Activated naive CD4-positive, alpha-beta T cell treated with anti-CD3 and anti-CD28 coated beads, Interleukin-2, amount 50 U/mL, for 24 hours (primary cell): ENCODE measurements around the gene ACE.
"Not testable (repeated sequence)": the region's sequence is repeated elsewhere in the genome, so short reads cannot be mapped to it uniquely, and the experiment has no call there.

Experiments used
- H3K27ac Mint-ChIP-seq: one replicate; pipeline ENCODE4 v1.8.0; 2021; ENCODE audit warnings: mild to moderate bottlenecking, mixed read lengths
- H3K27me3 Mint-ChIP-seq: one replicate; pipeline ENCODE4 v1.8.0; 2021; ENCODE audit warnings: mixed read lengths
- H3K36me3 Mint-ChIP-seq: one replicate; pipeline ENCODE4 v1.8.0; 2021; ENCODE audit warnings: mixed read lengths
- H3K4me1 Mint-ChIP-seq: one replicate; pipeline ENCODE4 v1.8.0; 2021; ENCODE audit warnings: mixed read lengths
- H3K4me3 Mint-ChIP-seq: one replicate; pipeline ENCODE4 v1.8.0; 2021; ENCODE audit warnings: mild to moderate bottlenecking, mixed read lengths
- H3K9me3 Mint-ChIP-seq: one replicate; pipeline ENCODE4 v1.8.0; 2021; ENCODE audit warnings: mixed read lengths

The ACE gene

DNA sequence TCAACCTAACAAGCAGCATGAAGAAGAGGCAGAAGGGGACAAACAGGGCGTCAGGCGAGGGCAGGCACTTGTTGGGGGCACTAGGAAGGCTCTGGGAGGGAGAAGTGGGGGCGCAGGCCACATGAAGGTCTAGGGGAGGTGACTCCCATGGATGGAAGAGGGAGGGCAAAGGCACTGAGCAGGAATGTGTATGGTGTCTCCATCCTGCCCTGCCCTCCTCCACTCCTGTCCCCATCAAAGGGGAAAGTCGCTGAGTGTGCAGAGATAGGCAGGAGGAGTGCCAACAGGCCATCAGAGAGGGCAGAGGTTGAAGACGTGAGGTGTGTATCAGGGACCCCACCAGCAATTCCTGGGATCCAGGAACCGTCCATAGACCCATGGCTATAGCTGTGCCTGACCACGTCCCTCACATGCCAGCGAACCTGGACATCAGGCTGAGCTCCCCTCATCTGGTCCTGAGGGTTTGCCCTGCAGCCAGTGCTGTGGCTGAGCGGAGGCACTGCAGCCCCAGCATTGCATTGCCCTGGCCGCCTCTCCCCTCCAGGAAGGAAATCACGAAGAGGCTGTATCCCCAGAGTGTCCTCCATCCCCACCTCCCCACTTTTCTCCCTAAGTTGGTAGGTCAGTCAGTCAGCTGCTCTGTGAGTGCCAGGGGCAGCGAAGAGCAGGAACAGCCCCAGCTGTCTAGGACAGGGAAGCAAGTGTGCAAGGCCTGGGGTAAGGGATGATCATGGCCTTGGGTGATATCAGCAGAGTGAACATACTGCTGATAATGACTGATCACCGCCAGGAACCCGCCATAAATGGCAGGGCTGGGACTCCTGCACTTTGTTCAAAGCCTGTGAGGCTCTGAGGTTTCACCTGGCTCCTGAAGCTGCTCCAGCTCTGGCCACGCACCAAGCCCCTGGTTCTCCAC, 24.6 kb upstream of the ACE start:
- no peaks in the 10 kb centered on the region for H3K9me3 Mint-ChIP-seq
- no peaks in the 10 kb centered on the region for H3K36me3 Mint-ChIP-seq
- no peak overlapping the region for H3K27ac Mint-ChIP-seq

DNA sequence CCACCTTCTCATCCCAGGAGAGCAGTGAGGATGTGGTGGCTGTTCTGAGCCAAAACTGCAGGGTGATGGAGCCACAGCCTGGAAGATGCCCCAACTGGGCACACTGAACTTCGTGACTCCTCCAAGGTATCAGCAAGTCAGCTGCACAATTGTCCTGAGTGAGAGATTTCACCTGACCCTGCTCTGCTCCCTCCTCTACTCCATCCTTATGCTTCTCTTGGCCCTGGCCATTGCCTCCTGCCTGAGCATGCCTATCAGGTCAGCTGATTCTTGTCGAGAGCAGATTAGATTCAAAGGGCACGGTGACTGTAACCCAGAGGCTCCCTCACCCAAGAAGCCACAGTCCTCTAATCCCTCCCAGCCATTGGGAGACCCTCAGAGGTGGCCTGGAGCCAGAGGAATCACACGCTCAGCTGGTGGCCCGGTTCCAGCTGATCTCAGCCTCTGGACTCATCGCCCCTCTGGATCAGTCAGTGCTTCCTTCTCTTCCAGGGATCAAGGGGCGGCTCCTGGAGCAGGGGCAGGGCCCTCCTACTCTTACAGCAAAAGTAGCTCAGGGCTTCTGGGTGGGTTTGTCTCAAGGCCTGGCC, 23.8 kb upstream of the ACE start:
- H3K27ac Mint-ChIP-seq: no peak overlapping the region

More for the DNA sequence above, 24.6 kb upstream of the ACE start:
- H3K4me3 Mint-ChIP-seq: no peak overlapping the region
- peaks cover 7% of the 10 kb centered on the region for H3K4me1 Mint-ChIP-seq
- peaks cover 2% of the 10 kb centered on the region for H3K27me3 Mint-ChIP-seq

DNA sequence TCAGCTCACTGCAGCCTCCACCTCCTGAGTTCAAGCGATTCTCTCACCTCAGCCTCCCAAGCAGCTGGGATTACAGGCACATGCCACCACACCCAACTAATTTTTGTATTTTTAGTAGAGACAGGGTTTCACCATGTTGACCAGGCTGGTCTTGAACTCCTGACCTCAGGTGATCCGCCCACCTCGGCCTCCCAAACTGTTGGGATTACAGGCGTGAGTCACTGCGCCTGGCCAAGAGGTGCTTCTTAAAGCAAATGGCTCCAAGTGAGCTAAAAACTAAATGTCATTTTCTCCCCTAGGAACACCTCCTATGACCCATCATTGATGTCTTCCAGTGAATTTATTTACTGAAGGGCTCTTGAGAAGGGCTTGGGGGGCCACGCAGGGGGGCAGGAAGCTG, 22.5 kb upstream of the ACE start:
- not testable (repeated sequence) for H3K27ac Mint-ChIP-seq, H3K36me3 Mint-ChIP-seq, H3K9me3 Mint-ChIP-seq, H3K27me3 Mint-ChIP-seq, H3K4me1 Mint-ChIP-seq, H3K4me3 Mint-ChIP-seq

More for the DNA sequence above, 23.8 kb upstream of the ACE start:
- Mint-ChIP-seq H3K36me3 (no peaks in the 10 kb centered on the region), H3K27me3 (peaks cover 2% of the 10 kb centered on the region), H3K4me3 (no peak overlapping the region), H3K4me1 (peaks cover 4% of the 10 kb centered on the region), H3K9me3 (no peaks in the 10 kb centered on the region)

DNA sequence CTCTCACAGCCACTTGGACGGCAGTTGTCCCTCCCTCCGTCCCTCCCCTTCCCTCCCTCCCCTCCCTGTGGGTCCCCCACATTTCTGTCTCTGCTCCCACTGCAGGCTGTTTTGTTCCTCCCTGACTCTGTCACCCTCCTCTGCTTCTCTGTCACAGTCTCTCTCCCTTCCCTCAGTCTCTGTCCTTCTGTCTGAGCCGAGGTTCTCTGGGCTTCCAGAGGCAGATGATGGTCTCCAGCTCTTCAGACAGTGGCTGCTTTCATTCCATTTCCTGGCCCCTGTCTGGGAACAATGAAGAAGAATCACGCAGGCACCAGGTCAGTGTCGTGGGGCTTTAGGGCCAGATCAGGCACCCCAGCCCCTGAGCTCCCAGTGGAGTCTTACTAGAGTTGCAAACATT, 21.9 kb upstream of the ACE start:
- Mint-ChIP-seq H3K4me1 (no peaks in the 10 kb centered on the region), H3K27ac (no peak overlapping the region), H3K27me3 (peaks cover 2% of the 10 kb centered on the region), H3K36me3 (no peaks in the 10 kb centered on the region), H3K4me3 (no peak overlapping the region), H3K9me3 (no peaks in the 10 kb centered on the region)

DNA sequence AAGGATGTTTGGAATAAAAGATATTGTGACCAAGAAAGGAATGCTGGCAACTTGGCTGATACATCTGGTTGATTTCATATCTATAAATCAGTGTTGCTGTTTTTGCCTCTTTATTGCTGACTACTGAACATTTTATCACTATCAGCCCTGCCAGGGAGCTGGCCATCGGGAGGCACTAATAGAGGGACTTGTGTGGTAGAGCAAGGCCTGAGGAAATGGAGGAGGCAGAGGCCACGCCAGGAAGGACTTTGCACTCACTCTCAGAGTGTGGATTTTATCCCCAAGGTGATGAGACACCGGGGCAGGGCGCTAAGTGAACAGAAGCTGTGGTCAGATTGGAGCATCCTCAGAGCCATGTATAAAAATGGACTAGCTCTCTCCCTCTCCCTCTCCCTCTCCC, 21.4 kb upstream of the ACE start:
- H3K9me3 Mint-ChIP-seq: no peaks in the 10 kb centered on the region
- no peaks in the 10 kb centered on the region for H3K4me1 Mint-ChIP-seq
- no peak overlapping the region for H3K4me3 Mint-ChIP-seq
- no peak overlapping the region for H3K27ac Mint-ChIP-seq
- no peaks in the 10 kb centered on the region for H3K27me3 Mint-ChIP-seq
- H3K36me3 Mint-ChIP-seq: no peaks in the 10 kb centered on the region

DNA sequence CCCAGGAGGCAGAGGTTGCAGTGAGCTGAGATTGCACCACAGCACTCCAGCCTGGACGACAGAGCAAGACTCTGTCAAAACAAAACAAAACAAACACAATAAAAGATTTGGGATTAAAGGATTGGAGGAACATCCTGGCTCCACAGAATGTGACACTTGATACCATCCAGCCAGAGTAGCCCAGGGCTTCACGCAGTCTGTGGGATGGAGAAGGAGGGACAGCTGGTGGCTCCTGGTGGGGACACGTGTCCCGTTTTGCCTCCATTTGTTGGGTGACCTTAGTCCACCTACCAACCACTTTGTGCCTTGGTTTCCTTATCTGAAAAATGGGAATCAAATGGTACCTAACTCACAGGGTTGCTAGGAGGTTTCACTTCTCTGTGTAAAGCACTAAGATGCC, 18.4 kb upstream of the ACE start:
- Mint-ChIP-seq H3K27ac (no peak overlapping the region), H3K36me3 (no peaks in the 10 kb centered on the region), H3K27me3 (no peaks in the 10 kb centered on the region), H3K4me1 (no peaks in the 10 kb centered on the region), H3K4me3 (no peak overlapping the region), H3K9me3 (no peaks in the 10 kb centered on the region)

DNA sequence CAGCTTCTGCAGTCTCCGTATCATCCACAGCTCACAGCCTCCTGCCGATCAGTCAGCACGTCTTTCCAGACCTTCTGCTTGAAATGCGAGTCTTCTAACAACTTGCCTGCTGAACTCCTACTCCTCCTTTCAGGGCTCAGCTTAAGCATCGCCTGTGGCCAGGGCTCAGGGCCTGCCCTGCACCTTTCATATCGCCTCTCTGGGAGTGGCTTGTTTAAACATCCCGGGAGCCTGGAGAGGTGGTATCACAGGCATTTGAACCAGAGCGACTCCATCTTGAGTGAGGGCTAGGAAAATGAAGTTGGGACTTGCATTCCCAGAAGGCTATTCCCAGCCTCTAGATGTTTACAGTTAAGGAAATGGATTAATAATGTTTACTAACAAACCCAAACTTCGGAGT, 16.8 kb upstream of the ACE start:
- H3K27me3 Mint-ChIP-seq: peaks cover 1% of the 10 kb centered on the region
- no peaks in the 10 kb centered on the region for H3K4me1 Mint-ChIP-seq
- H3K4me3 Mint-ChIP-seq: no peak overlapping the region
- H3K27ac Mint-ChIP-seq: no peak overlapping the region
- H3K9me3 Mint-ChIP-seq: no peaks in the 10 kb centered on the region
- H3K36me3 Mint-ChIP-seq: no peaks in the 10 kb centered on the region

DNA sequence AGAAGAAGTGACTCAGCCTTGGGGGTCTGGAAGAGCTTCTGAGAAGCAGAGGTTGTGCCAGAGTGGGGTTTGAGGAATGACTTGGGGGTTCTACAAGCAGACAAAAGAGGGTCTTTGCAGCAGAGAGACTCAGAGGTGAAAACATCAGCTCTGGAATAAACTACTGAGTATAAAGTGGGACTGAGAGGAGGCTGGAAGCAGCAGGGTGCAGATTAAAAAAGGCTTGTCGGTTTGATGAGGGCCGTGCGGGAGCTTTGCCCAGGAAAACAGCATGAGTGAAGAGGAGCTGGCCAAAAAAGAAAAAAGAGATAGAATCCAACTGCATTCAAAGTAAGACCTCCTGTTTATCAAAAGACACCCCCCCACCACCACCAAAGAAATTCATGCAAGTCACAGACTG, 13.1 kb upstream of the ACE start:
- H3K4me3 Mint-ChIP-seq: no peak overlapping the region

DNA sequence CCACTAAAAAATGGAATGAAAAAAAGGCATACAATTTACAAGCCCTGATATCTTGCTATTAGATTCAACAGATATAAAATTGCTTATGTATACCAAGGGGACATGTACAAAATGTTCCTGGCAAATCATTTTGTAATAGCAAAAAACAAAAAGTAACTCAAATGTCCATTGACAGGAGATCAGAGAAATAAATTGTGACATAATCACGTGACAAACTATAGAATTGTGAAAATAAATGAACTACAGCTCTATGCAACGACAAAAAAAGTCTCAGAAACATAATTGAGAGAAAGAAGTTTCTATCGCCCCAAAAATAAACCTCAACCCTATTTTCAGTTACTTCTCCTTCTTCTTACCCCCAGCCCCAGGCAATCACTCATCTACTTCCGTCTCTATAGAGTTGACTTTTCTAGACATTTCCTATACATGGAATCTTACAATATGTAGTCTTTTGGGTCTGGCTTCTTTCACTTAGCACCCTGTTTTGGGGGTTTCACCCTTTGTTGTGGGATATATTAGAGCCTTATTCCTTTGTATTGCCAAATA, 12.1 kb upstream of the ACE start:
- Mint-ChIP-seq H3K9me3 (no peaks in the 10 kb centered on the region), H3K4me1 (no peaks in the 10 kb centered on the region), H3K36me3 (no peaks in the 10 kb centered on the region), H3K27ac (no peak overlapping the region), H3K4me3 (no peak overlapping the region), H3K27me3 (peaks cover 1% of the 10 kb centered on the region)

More for the DNA sequence above, 13.1 kb upstream of the ACE start:
- no peaks in the 10 kb centered on the region for H3K36me3 Mint-ChIP-seq
- no peaks in the 10 kb centered on the region for H3K4me1 Mint-ChIP-seq
- H3K9me3 Mint-ChIP-seq: no peaks in the 10 kb centered on the region
- no peak overlapping the region for H3K27ac Mint-ChIP-seq
- H3K27me3 Mint-ChIP-seq: peaks cover 1% of the 10 kb centered on the region

DNA sequence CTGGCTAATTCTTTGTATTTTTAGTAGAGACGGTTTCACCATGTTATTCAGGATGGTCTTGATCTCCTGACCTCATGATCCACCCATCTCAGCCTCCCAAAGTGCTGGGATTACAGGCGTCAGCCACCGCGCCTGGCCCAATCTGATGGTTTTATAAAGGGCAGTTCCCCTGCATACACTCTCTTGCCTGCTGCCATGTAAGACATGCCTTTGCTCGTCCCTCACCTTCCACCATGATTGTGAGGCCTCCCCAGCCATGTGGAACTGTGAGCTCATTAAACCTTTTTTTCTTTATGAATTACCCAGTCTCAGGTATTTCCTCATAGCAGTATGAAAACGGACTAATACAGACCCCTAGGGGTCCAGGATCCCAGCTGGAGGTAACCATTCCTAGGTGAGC, 8.8 kb upstream of the ACE start:
- H3K27ac Mint-ChIP-seq, H3K36me3 Mint-ChIP-seq, H3K4me3 Mint-ChIP-seq, H3K27me3 Mint-ChIP-seq, H3K9me3 Mint-ChIP-seq, H3K4me1 Mint-ChIP-seq: not testable (repeated sequence)

DNA sequence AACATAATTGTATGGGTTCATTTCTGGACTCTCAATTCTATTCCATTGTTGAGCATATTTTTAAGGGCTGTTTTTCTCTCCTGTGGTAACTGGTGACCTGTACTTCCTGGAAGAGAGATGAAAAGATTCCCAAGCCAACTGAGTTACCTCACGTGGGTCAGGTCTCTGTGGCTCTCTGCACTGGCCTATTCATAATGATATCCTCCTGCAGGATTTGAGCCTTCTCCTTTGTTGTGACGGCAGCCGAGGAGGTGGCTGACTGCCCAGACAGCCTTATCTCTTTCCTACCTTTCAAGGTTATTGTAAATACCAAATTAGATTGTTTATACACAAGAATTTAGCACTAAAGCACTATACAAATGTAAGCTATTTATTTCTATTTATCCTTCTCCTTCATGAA, 2.7 kb upstream of the ACE start:
- peaks cover 17% of the 10 kb centered on the region for H3K27me3 Mint-ChIP-seq
- no peak overlapping the region for H3K27ac Mint-ChIP-seq
- peaks cover 7% of the 10 kb centered on the region for H3K4me1 Mint-ChIP-seq
- H3K36me3 Mint-ChIP-seq: no peaks in the 10 kb centered on the region
- no peaks in the 10 kb centered on the region for H3K9me3 Mint-ChIP-seq
- no peak overlapping the region for H3K4me3 Mint-ChIP-seq

DNA sequence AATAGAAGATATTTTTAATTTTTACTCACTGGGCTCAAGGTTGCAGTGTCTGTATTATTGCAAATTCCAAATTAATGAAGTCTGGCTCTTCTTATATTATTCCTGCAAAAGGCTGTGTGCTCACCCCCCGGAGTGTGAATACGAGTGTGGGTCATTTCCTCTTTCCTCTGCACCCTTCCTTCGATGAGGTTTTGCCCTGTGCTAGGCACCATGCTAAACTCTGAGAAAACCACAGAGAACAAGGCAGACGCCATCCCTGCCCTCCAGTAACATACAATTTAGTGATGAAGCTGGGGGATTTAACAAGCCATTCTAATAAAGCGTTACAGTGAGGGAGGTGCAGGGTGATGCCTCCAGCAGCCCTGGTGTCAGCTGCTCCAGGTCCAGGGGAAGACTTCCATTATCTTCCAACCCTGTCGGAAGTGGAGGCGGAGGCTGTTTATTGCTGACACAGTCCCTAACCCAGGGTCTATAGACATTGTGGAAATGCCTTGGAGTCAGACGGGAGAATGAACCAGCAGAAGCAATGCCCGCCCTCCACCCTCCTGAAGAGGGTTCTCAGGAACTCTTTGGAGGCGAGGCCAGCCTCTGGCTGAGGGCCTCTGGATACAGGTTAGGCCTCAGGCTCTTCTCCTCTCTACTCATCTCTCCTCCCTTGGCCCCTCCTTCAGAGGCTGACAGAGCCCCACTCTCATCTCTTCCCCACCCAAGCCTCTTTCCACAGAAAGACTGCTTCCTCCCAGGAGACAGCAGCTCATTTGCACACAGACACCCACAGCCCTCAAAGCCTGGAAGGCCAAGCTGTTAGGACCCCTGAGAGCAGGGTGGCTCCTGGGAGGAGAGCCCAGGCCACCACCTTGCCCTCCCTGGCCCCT, 2.0 kb upstream of the ACE start:
- Mint-ChIP-seq H3K4me3 (no peak overlapping the region), H3K27ac (no peak overlapping the region), H3K36me3 (no peaks in the 10 kb centered on the region), H3K27me3 (peaks cover 18% of the 10 kb centered on the region), H3K4me1 (peaks cover 7% of the 10 kb centered on the region), H3K9me3 (no peaks in the 10 kb centered on the region)

DNA sequence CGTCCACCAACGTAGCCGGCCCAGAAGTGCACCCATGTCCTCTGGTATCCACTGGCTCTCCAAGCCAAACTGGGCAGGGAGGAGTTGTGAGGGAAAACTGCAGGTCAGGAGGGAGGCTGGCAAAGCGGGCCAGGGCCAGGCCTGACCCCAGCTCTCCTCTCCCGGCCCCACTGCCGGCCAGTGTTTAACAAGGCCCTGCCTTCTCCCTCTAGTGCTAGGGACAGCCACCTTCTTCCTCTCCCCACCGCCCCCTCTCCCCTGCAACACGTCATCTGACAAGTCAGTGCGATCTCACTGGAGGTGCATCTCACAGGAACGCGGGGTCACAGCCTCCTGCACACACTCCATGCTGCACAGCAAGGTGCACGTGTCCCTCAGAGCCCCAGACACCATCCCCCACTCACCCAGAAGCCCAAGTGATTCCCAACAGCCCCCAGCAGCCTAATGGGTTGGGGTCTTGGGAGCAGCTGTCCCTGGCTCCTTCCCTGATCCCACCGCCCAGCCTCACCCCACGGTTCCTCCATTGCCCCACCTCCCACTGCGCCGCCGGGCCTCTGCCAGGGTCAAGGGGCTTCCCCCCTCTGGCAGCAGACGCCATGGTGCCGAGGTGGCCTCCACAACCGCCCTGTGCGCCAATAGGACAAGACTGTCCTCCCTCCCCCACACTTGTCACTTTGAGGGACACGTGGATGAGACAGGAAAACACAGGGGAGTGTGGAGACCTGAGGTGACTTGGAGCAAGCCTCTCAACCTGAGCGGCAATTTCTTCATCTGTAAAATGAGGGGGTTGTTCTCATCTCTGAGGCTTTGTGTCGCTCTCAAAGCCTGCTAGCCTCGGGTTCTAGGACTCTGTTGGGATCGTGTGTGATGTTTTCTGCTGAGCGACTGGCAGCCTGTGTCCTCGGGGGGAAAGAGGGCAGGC, 1.1 kb upstream of the ACE start:
- Mint-ChIP-seq H3K4me3 (peak overlapping the region; percentile 66), H3K9me3 (no peaks in the 10 kb centered on the region), H3K27me3 (peaks cover 18% of the 10 kb centered on the region), H3K36me3 (no peaks in the 10 kb centered on the region), H3K4me1 (peaks cover 7% of the 10 kb centered on the region), H3K27ac (no peak overlapping the region)

DNA sequence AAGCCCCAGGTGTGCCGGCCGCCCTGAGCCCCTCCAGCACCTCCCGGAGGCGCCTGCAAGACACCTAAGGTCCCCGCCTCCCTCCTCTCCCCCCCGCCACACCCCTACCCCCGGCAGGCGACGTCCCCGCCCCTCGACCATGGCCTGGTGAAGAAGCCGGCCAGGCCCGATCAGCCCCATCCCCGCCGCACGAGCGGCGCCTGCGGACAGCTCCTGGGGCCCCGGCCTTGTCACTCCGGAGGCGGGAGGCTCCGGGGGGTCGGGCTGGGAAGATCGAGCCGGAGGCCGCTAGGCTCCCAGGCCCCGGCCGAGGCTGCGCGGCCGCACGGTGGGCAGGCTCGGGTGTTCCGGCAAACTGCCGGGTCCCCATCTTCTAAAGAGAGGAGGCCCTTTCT, 405 bp upstream of the ACE start:
- H3K27me3 Mint-ChIP-seq: peaks cover 16% of the 10 kb centered on the region

More for the DNA sequence above, 405 bp upstream of the ACE start:
- H3K27ac Mint-ChIP-seq: no peak overlapping the region
- H3K4me3 Mint-ChIP-seq: no peak overlapping the region
- no peaks in the 10 kb centered on the region for H3K9me3 Mint-ChIP-seq
- peaks cover 7% of the 10 kb centered on the region for H3K4me1 Mint-ChIP-seq
- no peaks in the 10 kb centered on the region for H3K36me3 Mint-ChIP-seq
